ENCODE results near the gene COL18A1. TPM values are rescaled to one million over a fixed set of nuclear protein-coding genes. Genes with fewer than 3 reads are reported as not detected.

Gene COL18A1
- polyA plus RNA-seq, 1 of the 3 experiments (the other 2 are of a cell fraction), result 118 TPM

DNA sequence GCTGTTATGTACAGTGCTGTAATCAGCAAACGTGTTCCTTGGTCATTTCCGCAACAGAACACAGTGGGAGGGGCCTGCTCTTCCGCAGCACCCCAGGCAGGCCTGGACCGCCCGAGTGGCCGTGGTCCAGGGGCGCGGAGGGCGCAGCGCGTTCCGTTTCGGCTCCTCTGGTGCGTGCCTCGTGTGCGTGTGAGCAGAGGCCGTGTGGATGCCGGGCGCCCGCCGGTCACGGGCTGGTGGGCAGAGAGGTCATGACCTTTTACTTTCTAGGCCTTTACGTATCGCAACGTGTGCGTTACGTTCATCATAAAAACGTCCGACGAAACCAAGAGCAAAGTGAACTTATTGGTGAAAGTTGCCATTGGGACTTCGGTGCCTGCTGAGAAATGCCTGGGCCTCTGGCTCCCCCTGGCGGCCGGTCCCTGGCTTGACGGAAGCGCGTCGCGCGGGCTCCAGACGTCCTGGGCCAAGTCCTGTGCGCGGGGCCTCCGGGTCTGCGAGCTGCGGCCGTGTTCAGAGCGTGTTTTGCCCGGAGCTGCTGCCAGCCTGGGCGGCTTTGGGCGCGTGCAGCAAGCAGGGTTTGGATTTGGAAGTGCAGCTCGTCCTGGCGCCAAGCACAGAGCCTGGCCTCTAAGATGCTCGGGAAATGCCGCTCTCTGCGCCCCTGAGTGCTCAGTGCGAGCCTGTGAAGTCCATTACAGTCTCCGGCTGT lies 34.4 kb downstream of the COL18A1 start:
- Histone ChIP-seq H3K9ac (no peak overlapping the region), H3K4me2 (no peak overlapping the region), H3F3A (replicated peaks; ENCODE audit: insufficient read depth) (no peaks in the 10 kb centered on the region), H4K20me1 (ENCODE audit: insufficient read depth) (peaks cover 20% of the 10 kb centered on the region), H3K27ac (ENCODE audit: low read depth in 2 of 2, low read length in 1 of 2) (peak overlapping the region in 1 of 2 experiments; percentile 32; a peak in 1 of 4 replicates), H3K4me1 (ENCODE audit: control insufficient read depth in 1 of 2, insufficient read depth in 2 of 2, low read depth in 1 of 2, low read length in 1 of 2) (peaks cover 0 to 4% of the 10 kb centered on the region in 2 experiments; a peak in 1 of 4 replicates), H3K4me3 (ENCODE audit: low read depth in 2 of 2, low read length in 1 of 2) (no peak overlapping the region; a peak in 1 of 4 replicates), H3K9me3 (no peaks in the 10 kb centered on the region), H3K9me2 (no peaks in the 10 kb centered on the region), H2AFZ (ENCODE audit: low read depth) (no peak overlapping the region), H3K27me3 (ENCODE audit: insufficient read depth) (no peaks in the 10 kb centered on the region), H3K36me3 (replicated peaks in 1 of 2; ENCODE audit: control insufficient read depth in 1 of 2, insufficient read depth in 2 of 2, low read length in 1 of 2) (no peaks in the 10 kb centered on the region), H3K79me2 (ENCODE audit: insufficient read depth) (peaks cover 66% of the 10 kb centered on the region)
- peak; percentile 95 for DNase-seq
- CTCF ChIA-PET, result interaction anchor here (0.7 to 4.7 kb wide), 44 partner anchors 10 to 490 kb away, joined by 3 to 57 read pairs (median 4); partner anchors contain the start of gene POFUT2
- POLR2A ChIA-PET, result interaction anchor here (0.9 kb wide), 1 partner anchor 152 kb away, joined by 3 read pairs; the partner anchor contains the start of gene POFUT2
- WGBS (ENCODE audit: low lambda C conversion rate), result 39% methylated on average over 46 of the region's 58 CpGs
- TF ChIP-seq SMC3 (IDR thresholded peaks at IDR 0.05; ENCODE audit: low read depth, low read length), result peak; percentile 97
- TF ChIP-seq RAD21 (IDR thresholded peaks at IDR 0.05; ENCODE audit: low read length), result peak; percentile 96
- no peak for TF ChIP-seq FOXM1 (IDR thresholded peaks at IDR 0.05; ENCODE audit: low read depth)
- TF ChIP-seq, protein P1, sequence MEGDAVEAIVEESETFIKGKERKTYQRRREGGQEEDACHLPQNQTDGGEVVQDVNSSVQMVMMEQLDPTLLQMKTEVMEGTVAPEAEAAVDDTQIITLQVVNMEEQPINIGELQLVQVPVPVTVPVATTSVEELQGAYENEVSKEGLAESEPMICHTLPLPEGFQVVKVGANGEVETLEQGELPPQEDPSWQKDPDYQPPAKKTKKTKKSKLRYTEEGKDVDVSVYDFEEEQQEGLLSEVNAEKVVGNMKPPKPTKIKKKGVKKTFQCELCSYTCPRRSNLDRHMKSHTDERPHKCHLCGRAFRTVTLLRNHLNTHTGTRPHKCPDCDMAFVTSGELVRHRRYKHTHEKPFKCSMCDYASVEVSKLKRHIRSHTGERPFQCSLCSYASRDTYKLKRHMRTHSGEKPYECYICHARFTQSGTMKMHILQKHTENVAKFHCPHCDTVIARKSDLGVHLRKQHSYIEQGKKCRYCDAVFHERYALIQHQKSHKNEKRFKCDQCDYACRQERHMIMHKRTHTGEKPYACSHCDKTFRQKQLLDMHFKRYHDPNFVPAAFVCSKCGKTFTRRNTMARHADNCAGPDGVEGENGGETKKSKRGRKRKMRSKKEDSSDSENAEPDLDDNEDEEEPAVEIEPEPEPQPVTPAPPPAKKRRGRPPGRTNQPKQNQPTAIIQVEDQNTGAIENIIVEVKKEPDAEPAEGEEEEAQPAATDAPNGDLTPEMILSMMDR (IDR thresholded peaks at IDR 0.05), result peak; percentile 83

- H3K27ac ChIP-seq (ENCODE audit: low read depth in 2 of 2, low read length in 1 of 2), result no peak overlapping the region; a peak in 1 of 4 replicates
- peaks cover 18% of the 10 kb centered on the region; the same call in 1 of the 2 replicates for H4K20me1 ChIP-seq (ENCODE audit: insufficient read depth)
- H3K4me3 ChIP-seq (ENCODE audit: low read depth in 2 of 2, low read length in 1 of 2), result no peak overlapping the region
- no peak overlapping the region for H3K9ac ChIP-seq
- H3K79me2 ChIP-seq (ENCODE audit: insufficient read depth), result peaks cover 66% of the 10 kb centered on the region
- H3K36me3 ChIP-seq (replicated peaks in 1 of 2; ENCODE audit: control insufficient read depth in 1 of 2, insufficient read depth in 2 of 2, low read length in 1 of 2), result peaks cover 0 to 2% of the 10 kb centered on the region in 2 experiments
- H2AFZ ChIP-seq (ENCODE audit: low read depth), result no peak overlapping the region
- no peaks in the 10 kb centered on the region for H3F3A ChIP-seq (replicated peaks; ENCODE audit: insufficient read depth)
- WGBS (ENCODE audit: low lambda C conversion rate), result 92% methylated on average over 13 of the region's 28 CpGs
- POLR2A ChIA-PET, result interaction anchor here (0.6 to 0.9 kb wide), 2 partner anchors 116 to 152 kb away, joined by 3 read pairs; partner anchors contain the start of gene POFUT2
- H3K4me1 ChIP-seq (ENCODE audit: control insufficient read depth in 1 of 2, insufficient read depth in 2 of 2, low read depth in 1 of 2, low read length in 1 of 2), result peaks cover 0 to 4% of the 10 kb centered on the region in 2 experiments; a peak in 1 of 4 replicates
- H3K9me3 ChIP-seq, result no peaks in the 10 kb centered on the region
- no peaks in the 10 kb centered on the region for H3K9me2 ChIP-seq
- H3K27me3 ChIP-seq (ENCODE audit: insufficient read depth), result no peaks in the 10 kb centered on the region
- H3K4me2 ChIP-seq, result no peak overlapping the region
- no peak for DNase-seq
- CTCF ChIA-PET, result interaction anchor here (0.7 to 4.7 kb wide), 46 partner anchors 9 to 490 kb away, joined by 3 to 57 read pairs (median 4); partner anchors contain the start of gene POFUT2
- no peak for TF ChIP-seq YY1 (IDR thresholded peaks at IDR 0.05; ENCODE audit: low read depth)
- TF ChIP-seq MXI1 (IDR thresholded peaks at IDR 0.05; ENCODE audit: low read depth, low read length), result no peak
- TF ChIP-seq GATA2 (CRISPR knock-in tag; IDR thresholded peaks at IDR 0.05), result no peak
- no peak for TF ChIP-seq USF1 (IDR thresholded peaks at IDR 0.05; ENCODE audit: borderline replicate concordance, low read depth)
- no peak for TF ChIP-seq RFX5 (IDR thresholded peaks at IDR 0.05; ENCODE audit: low read length)
- TF ChIP-seq JUND (IDR thresholded peaks at IDR 0.05), result no peak
- TF ChIP-seq, protein P1 (IDR thresholded peaks at IDR 0.05), result no peak
- TF ChIP-seq, protein P2, sequence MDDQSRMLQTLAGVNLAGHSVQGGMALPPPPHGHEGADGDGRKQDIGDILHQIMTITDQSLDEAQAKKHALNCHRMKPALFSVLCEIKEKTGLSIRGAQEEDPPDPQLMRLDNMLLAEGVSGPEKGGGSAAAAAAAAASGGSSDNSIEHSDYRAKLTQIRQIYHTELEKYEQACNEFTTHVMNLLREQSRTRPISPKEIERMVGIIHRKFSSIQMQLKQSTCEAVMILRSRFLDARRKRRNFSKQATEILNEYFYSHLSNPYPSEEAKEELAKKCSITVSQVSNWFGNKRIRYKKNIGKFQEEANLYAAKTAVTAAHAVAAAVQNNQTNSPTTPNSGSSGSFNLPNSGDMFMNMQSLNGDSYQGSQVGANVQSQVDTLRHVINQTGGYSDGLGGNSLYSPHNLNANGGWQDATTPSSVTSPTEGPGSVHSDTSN (IDR thresholded peaks at IDR 0.05), result no peak
- TF ChIP-seq SIN3A (IDR thresholded peaks at IDR 0.05; ENCODE audit: borderline replicate concordance, low read depth, low read length), result no peak
- TF ChIP-seq REST (IDR thresholded peaks at IDR 0.05; ENCODE audit: low read depth, low read length), result no peak
- no peak for TF ChIP-seq RCOR1 (IDR thresholded peaks at IDR 0.05; ENCODE audit: low read length)
Measured at GRCh38 chr21:45439901-45440461, 35.0 kb downstream of the COL18A1 start.
